ENCODE data around the gene BLMH.

- TF ChIP-seq CTCF (IDR thresholded peaks at IDR 0.05) (no peak), EZH2 (IDR thresholded peaks at IDR 0.05; ENCODE audit: borderline replicate concordance, insufficient read depth, low read depth, low read length, poor library complexity, severe bottlenecking) (no peak)
Measured at GRCh38 chr17:30333503-30334360, 42.0 kb upstream of the BLMH start, which contains the start of gene TMIGD1.

Data from B cell (primary cell).